ENCODE data around the gene VDAC2.

Gene VDAC2

GRCh38 chr10:75272896-75273295 lies 62.3 kb downstream of the VDAC2 start:
- DNase-seq (ENCODE audit: insufficient read length, low spot score) (no peak), FAIRE-seq (no peak)
- no peak for TF ChIP-seq CTCF (IDR thresholded peaks at IDR 0.05; ENCODE audit: insufficient read depth, missing control alignments)

- TF ChIP-seq CTCF (IDR thresholded peaks at IDR 0.05; ENCODE audit: insufficient read depth, missing control alignments) = no peak
- FAIRE-seq = no peak
- DNase-seq (ENCODE audit: insufficient read length, low spot score) = no peak
These were observed 65.7 kb downstream of the VDAC2 start for GRCh38 chr10:75276069-75276872.

GRCh38 chr10:75280236-75280635 lies 69.6 kb downstream of the VDAC2 start:
- DNase-seq (ENCODE audit: insufficient read length, low spot score) = no peak
- FAIRE-seq = no peak
- TF ChIP-seq CTCF (IDR thresholded peaks at IDR 0.05; ENCODE audit: insufficient read depth, missing control alignments) = no peak

Data from D721Med (cell line).